ENCODE measurements around the gene PLAC9.

The PLAC9 gene

GRCh38 chr10:80146918-80147317 lies 14.4 kb downstream of the PLAC9 start:
- no peak for TF ChIP-seq CTCF (IDR thresholded peaks at IDR 0.05; ENCODE audit: insufficient read depth, low read length, missing control alignments)

GRCh38 chr10:80148166-80148805 lies 15.8 kb downstream of the PLAC9 start:
- no peak for TF ChIP-seq CTCF (IDR thresholded peaks at IDR 0.05; ENCODE audit: insufficient read depth, low read length, missing control alignments)
- POLR2A ChIA-PET = no interaction called here
- CTCF ChIA-PET = interaction anchor here (2.3 kb wide), 1 partner anchor 74 kb away, joined by 9 read pairs; no protein-coding TSS in a partner anchor
- DNase-seq (ENCODE audit: low read depth, low spot score) = no peak
- no peak overlapping the region for H3K4me3 ChIP-seq (ENCODE audit: low read depth, low read length)

More at GRCh38 chr10:80146918-80147317, 14.4 kb downstream of the PLAC9 start:
- no peak for DNase-seq (ENCODE audit: low read depth, low spot score)
- POLR2A ChIA-PET = interaction anchor here (0.7 kb wide), 1 partner anchor 85 kb away, joined by 4 read pairs; no protein-coding TSS in a partner anchor
- CTCF ChIA-PET = interaction anchor here (1.1 to 6.4 kb wide), 5 partner anchors 9 to 75 kb away, joined by 3 to 122 read pairs (median 5); no protein-coding TSS in a partner anchor
- no peak overlapping the region for H3K4me3 ChIP-seq (ENCODE audit: low read depth, low read length)

- H3K4me3 ChIP-seq (ENCODE audit: low read depth, low read length) = no peak overlapping the region
- DNase-seq (ENCODE audit: low read depth, low spot score) = no peak
- ChIA-PET CTCF (interaction anchor here (1.8 to 2.3 kb wide), 2 partner anchors 12 to 74 kb away, joined by 6 to 9 read pairs; no protein-coding TSS in a partner anchor), POLR2A (no interaction called here)
- no peak for TF ChIP-seq CTCF (IDR thresholded peaks at IDR 0.05; ENCODE audit: insufficient read depth, low read length, missing control alignments)
These were observed 16.6 kb downstream of the PLAC9 start for GRCh38 chr10:80149123-80149522.

GRCh38 chr10:80150172-80150571 lies 17.6 kb downstream of the PLAC9 start:
- ChIA-PET POLR2A (no interaction called here), CTCF (interaction anchor here (1.6 to 2.3 kb wide), 4 partner anchors 13 to 103 kb away, joined by 5 to 9 read pairs (median 6); no protein-coding TSS in a partner anchor)
- no peak overlapping the region for H3K4me3 ChIP-seq (ENCODE audit: low read depth, low read length)
- DNase-seq (ENCODE audit: low read depth, low spot score) = no peak
- TF ChIP-seq CTCF (IDR thresholded peaks at IDR 0.05; ENCODE audit: insufficient read depth, low read length, missing control alignments) = no peak

GRCh38 chr10:80152820-80153219 lies 20.3 kb downstream of the PLAC9 start:
- H3K4me3 ChIP-seq (ENCODE audit: low read depth, low read length) = no peak overlapping the region
- POLR2A ChIA-PET = no interaction called here
- CTCF ChIA-PET = interaction anchor here (3.9 kb wide), 1 partner anchor 9 kb away, joined by 32 read pairs; no protein-coding TSS in a partner anchor
- DNase-seq (ENCODE audit: low read depth, low spot score) = no peak
- TF ChIP-seq CTCF (IDR thresholded peaks at IDR 0.05; ENCODE audit: insufficient read depth, low read length, missing control alignments) = no peak

- no peak for DNase-seq (ENCODE audit: low read depth, low spot score)
- TF ChIP-seq CTCF (IDR thresholded peaks at IDR 0.05; ENCODE audit: insufficient read depth, low read length, missing control alignments) = no peak
- CTCF ChIA-PET = interaction anchor here (0.9 to 3.9 kb wide), 5 partner anchors 10 to 69 kb away, joined by 3 to 32 read pairs (median 3); no protein-coding TSS in a partner anchor
- H3K4me3 ChIP-seq (ENCODE audit: low read depth, low read length) = no peak overlapping the region
- POLR2A ChIA-PET = no interaction called here
These were observed 20.9 kb downstream of the PLAC9 start for GRCh38 chr10:80153460-80153859.
